GM18507 (cell line): ENCODE measurements around the gene PER2.
"Not testable (repeated sequence)": the region's sequence is repeated elsewhere in the genome, so short reads cannot be mapped to it uniquely, and the experiment has no call there.

Source experiments
- DNase-seq: peaks from one replicate; pipeline ENCODE4 v3.0.0; 2011; ENCODE audit warnings: low read depth; ENCODE audit not compliant: insufficient read length; ENCODE audit errors: extremely low spot score
- FAIRE-seq: peaks from 2 replicates; lab custom pipeline; 2011; peaks lifted over from hg19 to GRCh38; lab: Jason Lieb, UNC

PER2 gene

DNA sequence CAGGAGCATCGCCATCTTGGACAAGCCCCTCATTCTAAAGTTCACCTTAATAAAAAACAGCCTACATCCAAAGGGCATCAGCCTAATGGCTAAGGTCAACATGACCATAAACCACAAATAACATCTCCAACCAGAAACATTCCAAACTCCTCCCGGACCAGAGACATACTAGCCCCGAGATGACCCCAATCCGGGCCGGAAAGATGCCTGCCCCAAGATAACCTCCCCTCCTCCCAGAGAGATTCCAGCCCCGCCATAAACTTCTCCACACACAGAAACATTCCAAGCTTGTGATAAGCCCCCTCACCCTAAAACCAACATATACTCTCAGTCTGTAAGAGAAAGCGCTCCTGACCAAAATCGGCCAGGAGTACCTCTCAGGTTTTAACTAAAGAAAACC lies 16.7 kb downstream of the PER2 start:
- FAIRE-seq, DNase-seq: not testable (repeated sequence)

DNA sequence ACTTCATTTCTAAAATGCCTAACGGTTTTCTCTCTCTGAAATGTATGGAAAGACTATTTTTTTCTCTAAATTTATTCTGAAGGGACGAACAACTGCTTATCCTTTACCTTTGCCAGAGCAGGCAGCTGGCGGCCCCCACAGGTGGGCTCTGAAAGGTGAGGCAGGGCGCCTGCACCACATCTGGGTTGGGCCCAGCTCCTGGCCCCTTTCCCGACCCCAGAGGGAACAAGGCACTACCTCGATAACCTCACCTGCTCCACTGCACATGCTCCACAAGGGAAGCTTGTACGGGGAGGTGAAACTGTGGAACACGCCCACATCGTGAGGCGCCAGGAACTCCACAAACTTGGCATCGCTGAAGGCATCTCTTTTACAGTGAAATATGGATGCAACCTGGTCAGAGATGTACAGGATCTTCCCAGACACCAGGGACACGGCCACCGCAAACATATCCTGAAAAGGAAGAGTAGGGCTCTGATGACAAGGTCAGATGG lies 17.3 kb downstream of the PER2 start:
- no peak for DNase-seq
- FAIRE-seq: no peak

DNA sequence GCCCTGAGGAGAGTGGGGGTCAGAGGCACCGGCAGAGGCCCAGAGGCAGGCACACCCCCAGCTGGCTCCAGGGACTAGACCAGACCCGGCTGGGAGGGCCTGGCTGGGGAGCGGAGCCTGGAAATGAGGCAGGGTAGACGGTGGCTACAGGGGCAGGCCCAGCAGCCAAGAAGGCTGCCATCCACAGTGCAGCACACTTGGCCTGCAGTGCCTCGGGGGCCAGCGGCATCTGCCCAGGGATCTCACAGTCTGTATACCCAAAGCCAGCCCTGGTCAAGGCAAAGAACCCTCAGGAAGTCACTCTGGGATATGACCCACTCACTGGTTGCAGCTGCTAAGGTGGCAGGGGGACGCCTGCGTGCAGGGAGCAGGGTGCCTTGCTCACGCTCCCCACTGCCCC lies 17.8 kb downstream of the PER2 start:
- no peak for FAIRE-seq
- no peak for DNase-seq

DNA sequence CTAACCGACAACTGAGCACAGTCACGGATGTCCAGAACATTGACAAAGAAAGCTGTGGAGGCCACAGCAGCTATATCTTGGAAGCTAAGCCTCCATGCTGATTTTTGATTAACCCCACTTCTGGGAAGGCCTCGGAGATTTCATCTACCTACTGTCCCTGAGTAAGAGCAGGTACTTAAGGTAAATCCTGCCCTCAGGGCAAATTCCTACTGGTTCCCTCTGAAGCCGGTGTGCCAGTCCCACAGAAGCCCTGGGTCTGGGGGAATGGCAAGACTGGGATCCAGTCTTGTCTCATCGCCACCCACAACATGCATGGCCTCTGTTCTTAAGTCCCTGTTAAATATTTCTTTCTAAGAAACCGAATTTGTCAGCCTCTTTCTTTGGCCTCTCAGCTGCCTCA lies 18.7 kb downstream of the PER2 start:
- FAIRE-seq (no peak), DNase-seq (no peak)

DNA sequence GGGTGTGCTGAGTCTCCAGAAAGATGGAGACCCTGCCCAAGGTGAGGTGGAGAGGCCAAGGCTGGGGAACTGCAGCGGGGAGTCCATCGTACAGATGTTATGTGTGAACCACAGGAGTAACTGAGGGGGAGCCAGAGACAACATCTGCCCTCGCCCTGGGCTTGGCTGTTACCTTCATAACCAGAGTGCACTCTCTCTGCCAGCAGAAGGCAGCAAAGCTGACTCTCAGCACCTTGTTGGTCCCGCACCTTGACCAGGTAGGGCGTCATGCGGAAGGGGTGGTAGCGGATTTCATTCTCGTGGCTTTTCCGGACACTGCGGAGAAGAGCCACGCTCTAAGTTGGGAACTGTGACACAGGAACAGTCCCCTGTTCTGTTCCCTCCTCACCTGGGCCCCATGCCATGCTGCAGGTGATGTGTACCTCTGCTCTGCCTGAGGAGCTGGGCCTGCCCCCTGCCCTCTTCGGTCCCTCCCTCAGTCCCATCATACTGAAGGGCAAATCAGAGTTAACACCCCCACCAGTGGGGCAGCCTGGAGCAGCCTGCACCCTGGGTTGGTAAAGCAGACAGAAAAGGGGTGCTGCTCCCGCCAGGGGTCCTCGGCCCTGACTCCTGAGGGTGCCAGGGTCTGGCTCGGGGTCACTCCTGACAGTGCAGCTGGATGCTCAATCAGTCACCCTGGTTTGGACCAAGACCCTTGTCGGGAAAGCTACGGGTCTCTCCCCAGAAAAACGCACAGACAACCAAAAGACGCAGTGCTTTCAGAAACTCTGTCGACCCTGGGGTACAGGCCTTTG lies 20.3 kb downstream of the PER2 start:
- no peak for DNase-seq
- FAIRE-seq: no peak

DNA sequence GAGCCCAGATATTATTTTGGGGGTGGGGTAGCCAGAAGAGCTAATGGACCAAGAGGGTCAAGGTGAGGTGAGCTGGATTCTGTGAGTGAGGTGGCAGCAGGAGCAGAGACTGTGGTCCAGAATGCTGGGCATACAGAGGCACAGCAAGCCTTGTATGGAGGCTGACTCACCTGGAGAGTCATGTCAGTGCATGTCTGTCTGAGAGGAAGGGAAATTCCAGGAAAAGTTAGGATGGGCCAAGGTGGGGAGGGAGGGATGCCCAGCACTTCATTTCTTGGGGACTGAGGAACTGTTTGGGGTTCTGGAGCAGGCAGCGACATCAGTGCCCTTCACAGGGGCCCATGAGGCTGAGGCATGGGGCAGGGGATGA lies 21.1 kb downstream of the PER2 start:
- DNase-seq: no peak
- FAIRE-seq: no peak

DNA sequence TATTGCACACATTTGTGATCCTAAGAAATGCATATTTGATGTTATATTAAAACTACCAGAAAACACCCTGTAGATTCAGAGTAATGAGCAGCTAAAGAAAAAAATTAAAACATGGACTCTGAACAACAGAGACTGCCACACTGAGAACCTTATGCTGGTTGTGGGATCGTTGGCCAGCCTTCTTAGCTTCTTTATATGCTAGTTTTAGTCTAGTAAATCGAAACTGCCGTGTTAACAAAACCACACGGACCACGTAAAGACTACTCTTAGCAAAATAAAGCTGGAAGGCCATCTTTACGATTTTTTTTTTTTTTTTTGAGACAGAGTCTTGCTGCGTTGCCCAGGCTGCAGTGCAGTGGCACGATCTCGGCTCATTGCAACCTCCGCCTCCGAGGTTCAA lies 22.8 kb downstream of the PER2 start:
- no peak for FAIRE-seq
- no peak for DNase-seq

DNA sequence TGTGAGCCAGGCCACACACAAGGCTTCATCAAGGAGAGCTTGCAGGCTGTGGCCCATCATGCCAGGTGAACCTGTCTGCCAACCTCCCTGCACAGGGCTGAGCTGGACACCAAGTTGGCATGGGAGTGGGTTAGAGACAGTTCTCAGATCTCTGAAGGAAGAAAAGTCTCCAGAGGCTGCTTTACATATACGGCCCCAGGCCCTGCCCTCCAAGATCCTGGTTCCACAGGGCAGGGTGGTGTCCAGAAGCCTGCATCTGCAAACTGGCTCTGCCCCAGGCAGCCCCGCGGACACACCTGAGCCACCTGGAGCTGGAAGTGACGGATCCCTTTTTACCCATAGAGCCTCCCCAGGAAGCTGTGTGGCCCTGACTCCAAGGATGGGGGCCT lies 24.3 kb downstream of the PER2 start:
- no peak for FAIRE-seq
- DNase-seq: no peak

DNA sequence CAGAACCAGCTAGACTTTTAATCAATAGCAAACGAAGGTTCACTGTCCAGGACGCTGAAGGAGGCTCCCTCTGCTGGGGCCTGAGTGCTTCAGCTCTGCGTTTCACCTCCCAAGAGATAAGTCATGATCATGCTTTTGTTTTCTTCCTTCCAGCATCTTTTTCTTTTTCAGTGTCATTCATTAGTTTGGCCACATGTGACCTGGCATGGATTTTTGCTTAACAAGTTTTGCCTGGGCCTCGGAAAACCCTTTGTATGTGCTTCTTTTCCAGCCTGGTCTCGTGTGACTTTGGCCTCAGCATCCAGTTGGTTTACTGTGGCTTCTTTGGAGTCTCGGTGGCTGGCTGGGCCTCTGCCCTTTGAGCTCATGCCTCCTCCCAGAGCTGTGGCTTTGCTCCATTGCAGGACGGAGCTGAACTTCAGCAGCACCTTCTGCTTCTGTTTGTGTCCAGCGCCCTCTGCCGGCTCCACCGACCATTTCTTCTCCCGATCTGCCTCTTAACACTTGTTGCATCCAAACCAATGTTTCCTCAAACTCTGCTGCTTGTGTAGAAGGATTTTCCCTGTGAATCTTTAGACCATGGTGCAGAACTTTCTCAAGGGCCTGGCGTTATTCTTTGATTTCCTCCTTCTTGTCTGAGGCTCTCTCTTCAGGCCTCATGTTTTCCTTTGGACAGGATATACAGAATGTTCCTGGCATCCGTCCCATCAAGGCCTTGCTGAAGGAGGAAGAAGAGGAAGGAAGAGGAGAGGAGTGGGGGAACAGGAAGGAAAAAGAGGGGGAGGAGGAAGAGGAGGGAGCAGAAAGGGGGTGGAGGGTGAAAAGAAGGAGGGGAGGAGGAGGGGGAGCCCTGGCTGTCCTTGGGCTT lies 25.0 kb downstream of the PER2 start:
- FAIRE-seq: peak; percentile 78
- peak; percentile 40 for DNase-seq

DNA sequence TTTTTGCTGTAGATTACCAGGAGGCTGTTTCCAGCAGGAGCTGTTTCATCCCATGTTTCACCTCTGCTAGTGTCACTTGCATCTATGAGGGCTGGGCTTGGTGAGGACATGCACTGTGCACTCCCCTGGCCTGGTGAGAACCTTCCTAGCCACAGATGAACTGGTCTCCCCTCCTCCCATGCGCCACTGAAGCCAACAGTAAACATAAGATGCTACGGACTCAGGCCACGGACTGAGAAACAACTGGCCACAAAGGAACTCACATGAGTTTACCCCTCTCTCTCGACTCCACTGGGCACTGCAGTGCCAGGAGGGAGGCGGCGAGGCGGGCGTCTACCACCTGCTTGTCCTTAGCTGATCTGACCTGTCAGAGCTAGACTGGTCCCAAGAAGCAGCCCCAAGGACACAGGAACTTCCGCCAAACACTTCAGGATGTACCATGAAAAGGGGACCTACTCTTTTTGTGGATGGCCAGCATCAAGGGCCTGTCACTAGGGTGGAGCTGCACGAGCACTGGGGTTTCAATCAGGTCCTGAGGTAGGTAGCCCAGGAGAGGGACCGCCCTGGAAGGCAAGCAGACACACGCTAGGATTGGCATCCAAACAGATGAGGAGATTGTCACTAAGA lies 25.8 kb downstream of the PER2 start:
- FAIRE-seq: no peak
- no peak for DNase-seq

DNA sequence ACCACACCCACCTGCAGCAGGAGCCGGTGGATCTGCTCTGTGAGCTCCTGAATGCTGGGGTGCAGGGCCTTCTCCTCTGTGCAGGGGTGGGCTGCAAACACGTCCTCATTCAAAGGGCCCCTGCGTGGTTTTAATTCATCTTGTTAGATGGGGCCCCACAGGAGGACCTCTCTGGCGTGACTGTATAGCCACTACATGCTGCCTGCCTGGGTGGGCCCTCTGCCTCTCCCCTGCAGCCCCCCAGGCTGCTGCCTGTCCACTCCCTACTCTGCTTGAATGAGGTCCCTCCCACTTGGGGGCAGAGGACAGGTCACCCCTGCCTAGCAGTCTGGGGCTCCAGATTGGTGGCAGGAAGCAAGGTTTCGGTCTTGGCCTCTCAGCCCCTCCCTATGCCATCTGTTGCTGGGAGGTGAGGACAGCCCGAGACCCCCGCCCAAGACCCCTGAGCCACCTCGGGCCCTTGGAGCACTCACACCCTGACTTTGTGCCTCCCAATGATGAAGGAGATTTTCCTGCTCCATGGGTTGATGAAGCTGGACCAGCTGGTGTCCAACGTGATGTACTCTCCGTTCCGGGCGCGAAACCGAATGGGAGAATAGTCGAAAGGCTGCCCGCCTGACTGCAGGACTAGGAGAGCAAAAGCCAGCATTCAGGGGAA lies 26.6 kb downstream of the PER2 start:
- no peak for FAIRE-seq
- DNase-seq: no peak

DNA sequence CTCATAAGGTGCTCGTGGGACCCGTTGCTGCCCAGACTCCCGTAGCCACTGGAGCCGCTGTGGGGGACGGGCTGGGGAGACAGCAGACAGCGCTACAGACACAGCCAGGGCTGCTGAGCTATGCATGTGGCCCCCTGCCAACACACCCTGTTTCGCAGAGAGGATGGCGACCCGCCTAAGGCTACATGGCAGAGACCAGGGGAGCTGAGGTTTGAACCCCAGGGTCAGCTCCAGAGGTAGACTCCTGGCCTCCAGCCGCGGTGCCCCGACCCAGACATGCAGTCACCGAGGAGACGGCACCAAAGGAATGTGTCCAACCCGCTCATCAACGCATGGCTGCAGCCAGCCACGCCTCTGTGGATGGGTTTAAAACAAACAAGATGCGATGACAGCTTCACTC lies 27.5 kb downstream of the PER2 start:
- FAIRE-seq: no peak
- no peak for DNase-seq

DNA sequence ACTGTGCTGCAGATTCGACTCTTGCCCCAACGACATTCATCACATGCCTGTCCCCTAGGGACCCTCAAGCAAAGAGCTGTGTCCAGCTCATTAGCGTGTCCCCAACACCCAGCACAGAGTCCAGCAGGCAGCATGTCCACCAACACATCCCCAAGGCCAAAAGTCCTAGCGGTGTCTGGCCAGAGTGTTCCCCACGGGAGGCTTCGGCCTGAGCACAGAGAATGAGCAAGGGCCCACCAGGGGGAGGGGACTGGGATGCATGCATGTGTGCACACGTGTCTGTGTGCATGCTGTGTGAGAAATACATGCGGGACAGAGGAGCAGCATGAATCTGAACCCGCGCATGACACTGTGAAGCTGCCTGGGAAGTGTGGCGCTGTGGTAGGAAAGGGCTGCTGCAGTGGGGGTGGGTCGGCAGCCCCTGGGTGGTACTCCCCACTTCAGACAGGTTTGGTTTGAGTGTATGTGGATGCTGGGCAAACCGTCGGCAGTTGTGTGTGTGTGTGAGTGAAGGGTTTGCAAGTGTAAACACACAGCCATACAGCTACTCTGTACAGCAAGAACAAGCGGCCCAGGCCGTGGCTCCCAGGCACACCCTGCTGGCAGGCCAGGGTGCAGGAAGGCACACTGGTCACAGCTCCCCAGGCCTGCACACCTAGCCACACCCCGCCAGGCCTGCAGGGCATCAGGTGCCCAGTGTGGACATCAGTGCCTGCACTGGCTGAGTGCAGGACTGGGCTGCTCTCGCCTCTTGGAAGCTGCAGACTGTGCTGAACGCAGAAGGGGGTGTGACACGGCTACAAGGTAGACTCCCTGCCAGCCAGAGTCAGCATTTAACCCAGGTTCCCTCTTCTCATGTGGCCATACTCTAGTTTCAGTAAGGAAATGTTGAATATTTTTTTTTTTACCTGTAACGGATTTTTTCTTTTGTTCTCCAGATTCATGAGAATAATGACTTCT lies 29.1 kb downstream of the PER2 start:
- FAIRE-seq: no peak
- DNase-seq: no peak

DNA sequence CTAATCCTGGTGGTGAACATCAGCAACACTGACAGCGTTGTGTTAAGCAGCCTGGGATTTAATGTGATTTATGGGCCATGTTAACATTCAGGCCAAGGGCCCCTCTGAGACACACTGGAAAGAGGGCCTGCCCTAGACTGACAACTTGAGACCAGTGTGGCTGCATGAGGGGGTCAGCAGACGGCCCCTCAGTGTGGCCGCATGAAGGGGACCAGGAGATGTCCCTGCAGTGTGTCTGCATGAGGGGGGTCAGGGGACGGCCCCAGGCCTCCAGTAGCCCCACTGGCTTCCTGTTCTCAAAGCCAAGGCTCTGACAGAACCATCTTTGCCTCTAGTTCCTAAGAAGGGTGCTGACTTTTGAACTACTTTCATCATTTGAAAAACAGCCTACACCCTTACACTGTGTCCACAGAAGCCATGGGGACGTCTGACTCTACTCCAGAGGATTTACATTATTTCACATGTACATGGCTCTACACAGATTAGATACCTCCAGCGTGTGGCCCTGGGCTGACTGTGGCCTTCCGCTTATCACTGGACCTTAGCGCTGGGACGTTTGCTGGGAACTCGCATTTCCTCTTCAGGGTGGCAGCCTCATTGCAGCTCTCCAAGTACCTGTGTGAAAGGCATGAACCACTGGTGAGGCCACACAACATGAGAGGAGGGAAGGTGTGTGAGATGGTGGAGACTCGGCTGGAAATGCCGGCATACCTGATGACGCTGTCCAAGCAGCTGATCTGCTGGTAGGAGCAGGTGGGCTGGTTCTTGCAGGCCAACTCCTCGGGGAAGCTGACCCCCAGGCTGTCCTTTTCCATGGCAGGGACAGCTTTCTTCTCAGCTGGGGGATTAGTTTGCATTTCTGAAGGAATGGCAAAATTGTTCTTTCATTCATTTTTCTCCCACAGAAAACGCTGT lies 30.4 kb downstream of the PER2 start:
- DNase-seq (no peak), FAIRE-seq (no peak)

DNA sequence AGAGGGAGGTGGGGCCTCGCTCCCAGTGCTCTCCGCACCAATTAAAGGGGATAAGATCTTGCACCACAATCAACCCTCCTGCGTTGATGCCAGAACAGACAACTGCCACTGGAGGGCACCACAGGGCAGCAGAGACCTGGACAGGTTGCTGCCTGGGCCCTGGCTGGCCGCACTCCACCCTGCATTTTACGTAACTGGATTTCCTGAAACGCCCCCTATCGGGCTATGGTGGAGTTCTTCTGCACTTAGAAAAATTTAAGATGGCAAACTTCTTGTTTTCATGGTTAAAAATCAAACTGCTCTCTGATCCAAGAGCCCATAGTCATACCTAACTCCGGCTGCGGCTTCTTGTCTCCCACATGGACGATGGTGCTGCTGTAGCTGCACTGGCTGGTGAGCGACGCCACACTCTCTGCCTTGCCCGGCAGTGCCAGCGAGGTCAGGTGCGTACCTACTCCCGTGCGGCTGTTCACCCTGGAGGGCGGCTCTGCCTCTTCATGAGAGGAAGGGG lies 31.8 kb downstream of the PER2 start:
- FAIRE-seq (peak; percentile 68), DNase-seq (peak; percentile 59)

DNA sequence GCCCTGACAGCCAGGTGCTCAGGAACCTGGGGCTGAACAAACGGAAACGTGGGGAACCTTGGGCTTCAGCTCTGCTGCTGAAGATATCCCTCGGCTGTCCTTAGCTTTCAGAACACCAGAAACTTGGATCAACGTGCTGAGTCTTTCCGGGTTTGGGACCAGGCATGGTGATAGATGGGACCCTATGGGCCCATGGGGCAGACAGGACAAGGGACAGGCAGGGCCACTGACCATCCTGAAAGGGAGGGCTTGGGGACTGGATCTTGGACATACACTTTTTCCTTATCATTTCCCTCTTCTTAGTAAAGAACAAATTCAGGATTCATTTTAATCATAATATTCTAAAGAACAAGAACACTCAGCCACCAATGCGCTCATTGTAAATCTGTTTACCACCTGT lies 32.3 kb downstream of the PER2 start:
- no peak for DNase-seq
- FAIRE-seq: no peak

DNA sequence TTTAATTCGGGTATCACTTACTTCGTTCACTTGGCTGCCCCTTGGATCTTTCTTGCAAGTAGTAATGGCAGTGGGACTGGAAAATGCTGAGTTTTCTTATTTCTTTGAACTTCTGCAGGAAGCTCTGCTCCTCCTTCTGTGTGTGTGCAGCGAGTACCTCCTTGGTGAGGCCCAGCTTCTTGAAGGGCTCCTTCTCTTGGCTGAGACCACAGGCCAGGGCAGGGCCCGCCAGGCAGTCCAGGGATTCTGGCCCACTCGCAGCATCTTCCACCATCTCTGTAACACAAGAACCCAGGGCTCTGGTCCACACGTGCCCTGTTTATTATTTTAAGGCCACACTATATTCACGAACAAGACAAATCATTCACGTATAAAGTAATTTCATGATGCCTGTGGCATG lies 32.8 kb downstream of the PER2 start:
- no peak for DNase-seq
- FAIRE-seq: no peak

DNA sequence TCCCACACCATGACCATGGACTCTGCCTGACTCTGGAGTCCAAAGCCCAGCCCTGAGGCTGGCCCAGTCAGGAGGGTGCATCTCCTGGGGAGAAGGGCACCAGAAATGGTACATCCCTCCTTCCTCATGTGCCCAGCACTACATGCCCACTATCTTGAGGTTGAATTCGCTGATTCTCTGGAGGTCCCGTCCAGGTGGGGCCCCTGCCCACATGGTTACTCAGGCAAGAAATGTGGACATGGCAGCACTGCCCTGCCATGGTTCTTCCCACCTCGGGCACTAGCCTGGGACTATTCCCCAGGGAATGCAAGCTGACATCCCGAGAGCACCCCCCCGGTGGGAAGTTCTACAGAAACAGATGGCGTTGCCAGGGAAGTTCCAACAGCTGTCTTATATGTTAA lies 33.3 kb downstream of the PER2 start:
- DNase-seq (no peak), FAIRE-seq (no peak)
